Neural cell (in vitro differentiated cells): ENCODE results near the gene PCTP. TPM values are rescaled to one million over a fixed set of nuclear protein-coding genes. Genes with fewer than 3 reads are reported as not detected.

ENCODE experiments used
- H2AFZ ChIP-seq: fragments of 200-600, 300-800 bp; sonication (generic), shearing (Covaris generic); 2 replicates; pipeline ENCODE4 v1.6.0; 2014; ENCODE audit warnings: low read depth, mild to moderate bottlenecking, antibody characterized with exemption, low read length, moderate library complexity
- H3F3A ChIP-seq: fragments of 200-600 bp; shearing (Covaris generic); 2 replicates; pipeline ENCODE4 v1.6.1; 2016; ENCODE audit warnings: mild to moderate bottlenecking, moderate library complexity, mixed read lengths, antibody characterized with exemption, low read length; ENCODE audit not compliant: insufficient read depth, poor library complexity, severe bottlenecking
- H3K27ac ChIP-seq: fragments of 200-600, 300-800 bp; sonication (generic), shearing (Covaris generic); 2 replicates; pipeline ENCODE4 v1.5.1; 2014; ENCODE audit warnings: mild to moderate bottlenecking, low read length, moderate library complexity
- H3K27me3 ChIP-seq: fragments of 300-800, 200-600 bp; sonication (generic), shearing (Covaris generic); 2 replicates; pipeline ENCODE4 v1.6.0; 2014; ENCODE audit warnings: mild to moderate bottlenecking, low read depth, low read length, moderate library complexity; ENCODE audit not compliant: insufficient read depth
- H3K36me3 ChIP-seq: fragments of 300-800, 200-600 bp; sonication (generic), shearing (Covaris generic); 2 replicates; pipeline ENCODE4 v1.5.1; 2014; ENCODE audit warnings: mild to moderate bottlenecking, antibody characterized with exemption, low read length, moderate library complexity; ENCODE audit not compliant: insufficient read depth
- H3K4me2 ChIP-seq: fragments of 300-800, 200-600 bp; sonication (generic), shearing (Covaris generic); 2 replicates; pipeline ENCODE4 v1.6.0; 2014; ENCODE audit warnings: mild to moderate bottlenecking, low read length
- H3K4me3 ChIP-seq: fragments of 300-800, 200-600 bp; sonication (generic), shearing (Covaris generic); 2 replicates; pipeline ENCODE4 v1.5.1; 2014; ENCODE audit warnings: mild to moderate bottlenecking, low read length, moderate library complexity
- H3K79me2 ChIP-seq: fragments of 200-600 bp; shearing (Covaris generic); replicated peaks from 2 replicates; pipeline ENCODE4 v1.6.0; 2014; ENCODE audit warnings: mild to moderate bottlenecking, low read length, moderate library complexity; ENCODE audit not compliant: insufficient read depth
- H3K9ac ChIP-seq: fragments of 300-800, 200-600 bp; sonication (generic), shearing (Covaris generic); 2 replicates; pipeline ENCODE4 v1.6.1; 2016; ENCODE audit warnings: mild to moderate bottlenecking, low read length, mixed read lengths
- H3K9me2 ChIP-seq: fragments of 200-600 bp; shearing (Covaris generic); 2 replicates; pipeline ENCODE4 v1.6.1; 2016; ENCODE audit warnings: mild to moderate bottlenecking, low read length, mixed read lengths; ENCODE audit not compliant: insufficient read depth
- H3K9me3 ChIP-seq: fragments of 200-600, 300-800 bp; sonication (generic), shearing (Covaris generic); 2 replicates; pipeline ENCODE4 v1.6.1; 2016; ENCODE audit warnings: mild to moderate bottlenecking, mixed run types, low read length, moderate library complexity, mixed read lengths
- H4K20me1 ChIP-seq: fragments of 200-600 bp; shearing (Covaris generic); 2 replicates; pipeline ENCODE4 v1.6.1; 2016; ENCODE audit warnings: mild to moderate bottlenecking, mixed run types; ENCODE audit not compliant: insufficient read depth
- CTCF ChIP-seq: fragments of 450-650 bp; IDR thresholded peaks from 2 replicates; pipeline ENCODE4 v1.5.1; 2014; ENCODE audit warnings: antibody characterized with exemption, mild to moderate bottlenecking, moderate library complexity; ENCODE audit not compliant: poor library complexity, severe bottlenecking
- EP300 ChIP-seq: fragments of 450-650 bp; conservative IDR thresholded peaks from 2 replicates; pipeline ENCODE4 v1.6.1; 2014; ENCODE audit warnings: antibody characterized with exemption, mild to moderate bottlenecking, moderate library complexity; ENCODE audit not compliant: poor library complexity, severe bottlenecking
- EZH2 ChIP-seq: fragments of 200-600, 300-800 bp; shearing (Covaris generic), sonication (generic); IDR thresholded peaks from 2 replicates; pipeline ENCODE4 v1.6.1; 2014; ENCODE audit warnings: antibody characterized with exemption, low read length, borderline replicate concordance, mild to moderate bottlenecking; ENCODE audit not compliant: insufficient read depth, poor library complexity, severe bottlenecking
- MXI1 ChIP-seq: fragments of 450-650 bp; conservative IDR thresholded peaks from 2 replicates; pipeline ENCODE4 v1.6.1; 2014; ENCODE audit warnings: antibody characterized with exemption, mild to moderate bottlenecking; ENCODE audit not compliant: poor library complexity, severe bottlenecking
- POLR2AphosphoS5 ChIP-seq: IDR thresholded peaks from 2 replicates; pipeline ENCODE4 v1.6.1; 2012
- RAD21 ChIP-seq: fragments of 450-650 bp; conservative IDR thresholded peaks from 2 replicates; pipeline ENCODE4 v1.6.1; 2014; ENCODE audit warnings: antibody characterized with exemption, mild to moderate bottlenecking, moderate library complexity
- REST ChIP-seq: IDR thresholded peaks from 2 replicates; pipeline ENCODE4 v1.6.1; 2012; ENCODE audit warnings: borderline replicate concordance
- SMC3 ChIP-seq: fragments of 450-650 bp; conservative IDR thresholded peaks from 2 replicates; pipeline ENCODE4 v1.6.1; 2014; ENCODE audit warnings: antibody characterized with exemption, mild to moderate bottlenecking, moderate library complexity; ENCODE audit not compliant: poor library complexity
- TAF1 ChIP-seq: IDR thresholded peaks from 2 replicates; pipeline ENCODE4 v1.6.1; 2012; ENCODE audit warnings: low read depth
- polyA plus RNA-seq: library from polyadenylated mRNA; depleted of rRNA; stranded (reverse); fragments of >200 nt; gene quantifications from 2 replicates; pipeline ENCODE4 v1.2.3, GENCODE V29; 2014

The PCTP gene
- polyA plus RNA-seq, 1 donor from 2014 or later, result 3.9 TPM

DNA sequence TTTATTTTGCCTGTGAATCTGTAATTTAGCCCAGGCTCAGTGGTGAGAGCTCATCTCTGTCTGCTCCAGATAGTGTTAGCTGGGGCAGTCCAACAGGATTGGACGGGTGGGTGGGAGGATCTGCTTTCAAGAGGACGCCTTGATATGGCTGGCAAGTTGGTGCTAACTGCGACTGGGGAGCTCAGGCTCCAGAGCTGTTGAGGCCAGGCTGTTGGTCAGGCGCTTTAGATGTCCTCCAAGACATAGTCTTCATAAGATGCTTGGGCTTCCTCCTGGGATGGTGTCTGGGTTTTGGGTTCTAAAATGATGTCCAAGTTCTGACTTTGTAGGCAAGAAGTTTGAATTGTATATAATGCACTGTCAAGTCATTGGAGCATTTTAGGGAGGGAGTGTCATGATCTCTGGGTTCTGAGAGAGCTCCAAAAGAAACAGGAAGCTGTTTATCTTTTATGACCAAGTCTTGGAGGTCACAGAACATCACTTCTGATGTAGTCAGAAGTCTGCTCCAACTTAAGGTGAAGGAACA is 12.8 kb upstream of the PCTP start:
- Histone ChIP-seq H3K9me3 (no peaks in the 10 kb centered on the region), H3K27ac (no peak overlapping the region), H3K9ac (no peak overlapping the region), H3K4me2 (no peak overlapping the region), H2AFZ (no peak overlapping the region), H3K36me3 (no peaks in the 10 kb centered on the region), H3K79me2 (no peaks in the 10 kb centered on the region), H3F3A (no peaks in the 10 kb centered on the region), H3K4me3 (no peak overlapping the region), H4K20me1 (no peaks in the 10 kb centered on the region), H3K9me2 (no peaks in the 10 kb centered on the region), H3K27me3 (no peaks in the 10 kb centered on the region)
- TF ChIP-seq EZH2 (no peak), TAF1 (no peak), CTCF (no peak), EP300 (no peak)

DNA sequence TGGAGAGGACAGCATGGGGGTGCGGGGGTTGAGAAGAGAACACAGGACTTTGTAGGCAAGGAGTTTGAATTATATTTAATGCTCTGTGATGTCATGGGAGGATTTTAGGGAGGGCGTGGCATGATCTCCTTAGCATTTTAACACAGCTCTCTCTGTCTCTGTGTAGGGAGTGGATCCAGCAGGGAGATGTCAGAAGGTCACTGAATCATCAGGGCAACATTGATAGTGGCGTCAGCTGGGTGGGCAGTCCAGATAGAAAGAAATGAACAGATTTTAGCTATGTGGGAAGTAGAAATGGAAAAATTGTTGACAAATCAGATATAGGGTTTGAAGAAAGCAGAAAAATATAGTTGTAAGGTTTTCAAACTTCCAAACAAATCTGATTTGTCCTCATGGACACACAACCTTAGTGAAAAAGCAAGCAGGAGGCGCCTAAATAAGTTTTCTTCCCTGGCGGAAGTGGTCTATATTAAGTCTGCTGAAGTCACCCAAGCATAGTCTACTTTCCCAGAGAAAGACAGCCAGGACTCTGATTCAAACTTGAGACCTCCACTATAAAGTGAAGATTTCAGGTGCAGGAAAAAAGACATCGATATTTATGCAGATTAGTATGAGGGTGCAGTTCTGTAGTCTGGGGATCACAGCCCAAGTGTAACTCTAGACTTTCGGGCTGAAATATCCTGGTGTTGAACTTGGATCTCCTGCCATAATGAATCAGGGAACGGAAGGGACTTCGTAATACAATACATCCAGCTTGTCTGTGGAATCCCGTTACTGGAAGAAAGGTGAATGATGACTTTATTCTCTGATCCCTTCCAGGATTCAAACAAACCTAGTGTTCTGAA is 10.1 kb upstream of the PCTP start:
- Histone ChIP-seq H3K36me3 (no peaks in the 10 kb centered on the region), H3K79me2 (no peaks in the 10 kb centered on the region), H3K9me3 (no peaks in the 10 kb centered on the region), H3K27me3 (no peaks in the 10 kb centered on the region), H2AFZ (no peak overlapping the region), H3K4me3 (no peak overlapping the region), H3F3A (no peaks in the 10 kb centered on the region), H3K9me2 (no peaks in the 10 kb centered on the region), H3K9ac (no peak overlapping the region), H3K27ac (no peak overlapping the region), H4K20me1 (no peaks in the 10 kb centered on the region), H3K4me2 (no peak overlapping the region)
- no peak for TF ChIP-seq EP300
- TF ChIP-seq TAF1, result no peak
- no peak for TF ChIP-seq SMC3
- TF ChIP-seq POLR2AphosphoS5, result no peak
- TF ChIP-seq CTCF, result no peak
- TF ChIP-seq MXI1, result no peak
- TF ChIP-seq RAD21, result no peak
- no peak for TF ChIP-seq EZH2
- TF ChIP-seq REST, result no peak
